Erythroblast (primary cell): ENCODE results near the gene RNF223.
"Not testable (repeated sequence)": the region's sequence is repeated elsewhere in the genome, so short reads cannot be mapped to it uniquely, and the experiment has no call there.

ENCODE experiments used
- GATA1 ChIP-seq: IDR thresholded peaks from 2 replicates; pipeline ENCODE4 v1.6.1; 2011; ENCODE audit warnings: low read depth, mild to moderate bottlenecking, control low read depth, low read length, moderate library complexity
- POLR2A ChIP-seq: IDR thresholded peaks from 2 replicates; pipeline ENCODE4 v1.6.1; 2011; ENCODE audit warnings: mild to moderate bottlenecking, low read length

DNA sequence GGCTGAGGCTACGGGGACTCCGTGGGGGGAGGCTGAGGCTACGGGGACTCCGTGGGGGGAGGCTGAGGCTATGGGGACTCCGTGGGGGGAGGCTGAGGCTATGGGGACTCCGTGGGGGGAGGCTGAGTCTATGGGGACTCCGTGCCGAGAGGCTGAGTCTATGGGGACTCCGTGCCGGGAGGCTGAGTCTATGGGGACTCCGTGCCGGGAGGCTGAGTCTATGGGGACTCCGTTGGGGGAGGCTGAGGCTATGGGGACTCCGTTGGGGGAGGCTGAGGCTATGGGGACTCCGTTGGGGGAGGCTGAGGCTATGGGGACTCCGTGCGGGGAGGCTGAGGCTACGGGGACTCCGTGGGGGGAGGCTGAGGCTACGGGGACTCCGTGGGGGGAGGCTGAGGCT lies 3.3 kb upstream of the RNF223 start:
- TF ChIP-seq POLR2A, GATA1: not testable (repeated sequence)
